CD4-positive, alpha-beta T cell treated with Interferon gamma for 1 hour (primary cell): ENCODE results near the gene FAM199X.

Experiments used
- DNase-seq: peaks from one replicate; pipeline ENCODE4 v3.0.0-alpha.2; 2020

Gene FAM199X

GRCh38 chrX:104165894-104166734, at the start of gene FAM199X:
Gene FAM199X, plus strand, starts transcription at chrX:104166453. Its CDS starts 333 bp downstream, at chrX:104166786.
- DNase-seq, result peak; percentile 86

GRCh38 chrX:104117759-104118158, 48.5 kb upstream of the FAM199X start:
- DNase-seq, result no peak

- DNase-seq, result no peak
These were observed 47.5 kb upstream of the FAM199X start for GRCh38 chrX:104118765-104119164.

- no peak for DNase-seq
These were observed 43.4 kb upstream of the FAM199X start for GRCh38 chrX:104122829-104123228.

GRCh38 chrX:104126856-104127255, 39.4 kb upstream of the FAM199X start:
- DNase-seq, result no peak

GRCh38 chrX:104130808-104131207, 35.4 kb upstream of the FAM199X start:
- no peak for DNase-seq

GRCh38 chrX:104134583-104135261, 31.5 kb upstream of the FAM199X start:
- no peak for DNase-seq

GRCh38 chrX:104135677-104136076, 30.6 kb upstream of the FAM199X start:
- DNase-seq, result no peak

- DNase-seq, result peak; percentile 50
These were observed 29.8 kb upstream of the FAM199X start for GRCh38 chrX:104136241-104137019.

GRCh38 chrX:104137496-104137895, 28.8 kb upstream of the FAM199X start:
- DNase-seq, result no peak

- DNase-seq, result no peak
These were observed 25.0 kb upstream of the FAM199X start for GRCh38 chrX:104141087-104141760.

GRCh38 chrX:104151037-104151436, 15.2 kb upstream of the FAM199X start:
- DNase-seq, result no peak

GRCh38 chrX:104156630-104157529, 9.4 kb upstream of the FAM199X start, which contains the start of gene SLC25A53:
Gene SLC25A53, minus strand, starts transcription at chrX:104157009. Its CDS starts 51,752 bp downstream, at chrX:104105257.
- DNase-seq, result peak; percentile 81

- DNase-seq, result no peak
These were observed 633 bp downstream of the FAM199X start for GRCh38 chrX:104166735-104167436.

GRCh38 chrX:104168127-104168526, 1.9 kb downstream of the FAM199X start:
- no peak for DNase-seq

GRCh38 chrX:104172121-104172520, 5.9 kb downstream of the FAM199X start:
- no peak for DNase-seq

- DNase-seq, result no peak
These were observed 6.5 kb downstream of the FAM199X start for GRCh38 chrX:104172788-104173187.

- DNase-seq, result no peak
These were observed 7.6 kb downstream of the FAM199X start for GRCh38 chrX:104173841-104174240.

GRCh38 chrX:104183685-104184084, 17.4 kb downstream of the FAM199X start:
- DNase-seq, result no peak

- no peak for DNase-seq
These were observed 21.7 kb downstream of the FAM199X start for GRCh38 chrX:104187931-104188330.

- DNase-seq, result no peak
These were observed 23.6 kb downstream of the FAM199X start for GRCh38 chrX:104189837-104190236.
